ENCODE results near the gene NSUN2.

- TF ChIP-seq, protein P1, sequence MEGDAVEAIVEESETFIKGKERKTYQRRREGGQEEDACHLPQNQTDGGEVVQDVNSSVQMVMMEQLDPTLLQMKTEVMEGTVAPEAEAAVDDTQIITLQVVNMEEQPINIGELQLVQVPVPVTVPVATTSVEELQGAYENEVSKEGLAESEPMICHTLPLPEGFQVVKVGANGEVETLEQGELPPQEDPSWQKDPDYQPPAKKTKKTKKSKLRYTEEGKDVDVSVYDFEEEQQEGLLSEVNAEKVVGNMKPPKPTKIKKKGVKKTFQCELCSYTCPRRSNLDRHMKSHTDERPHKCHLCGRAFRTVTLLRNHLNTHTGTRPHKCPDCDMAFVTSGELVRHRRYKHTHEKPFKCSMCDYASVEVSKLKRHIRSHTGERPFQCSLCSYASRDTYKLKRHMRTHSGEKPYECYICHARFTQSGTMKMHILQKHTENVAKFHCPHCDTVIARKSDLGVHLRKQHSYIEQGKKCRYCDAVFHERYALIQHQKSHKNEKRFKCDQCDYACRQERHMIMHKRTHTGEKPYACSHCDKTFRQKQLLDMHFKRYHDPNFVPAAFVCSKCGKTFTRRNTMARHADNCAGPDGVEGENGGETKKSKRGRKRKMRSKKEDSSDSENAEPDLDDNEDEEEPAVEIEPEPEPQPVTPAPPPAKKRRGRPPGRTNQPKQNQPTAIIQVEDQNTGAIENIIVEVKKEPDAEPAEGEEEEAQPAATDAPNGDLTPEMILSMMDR (IDR thresholded peaks at IDR 0.05; ENCODE audit: low read depth, low read length, poor library complexity, severe bottlenecking), result no peak
- no peak for TF ChIP-seq EZH2phosphoT487 (IDR thresholded peaks at IDR 0.05; ENCODE audit: borderline replicate concordance, low read length)
Measured at GRCh38 chr5:6644794-6645241, 12.0 kb upstream of the NSUN2 start.

All from DOHH2 (cell line).